ENCODE results near the gene NDUFAF8.

- TF ChIP-seq CTCF (IDR thresholded peaks at IDR 0.05): no peak
- TF ChIP-seq POLR2AphosphoS5 (IDR thresholded peaks at IDR 0.05): no peak
- TF ChIP-seq EP300 (IDR thresholded peaks at IDR 0.05; ENCODE audit: low read depth): no peak
- TF ChIP-seq POLR2A (IDR thresholded peaks at IDR 0.05): no peak
Observed at GRCh38 chr17:81252326-81252986, 13.3 kb downstream of the NDUFAF8 start.

Data from transverse colon (tissue), 4 donors.